RWPE2 (cell line): ENCODE data around the gene KLHL29.

Experiments
- ATAC-seq: fragments of 200-7000 bp; cut with Tn5 transposase; 3 replicates; pipeline ENCODE4 v1.9.1; 2021; ENCODE audit warnings: low read depth
- DNase-seq: peaks from one replicate; pipeline ENCODE4 v3.0.0-alpha.2; 2020; ENCODE audit warnings: low spot score
- H3K27ac ChIP-seq: fragments of 450-650 bp; 2 replicates; pipeline ENCODE4 v1.5.1; 2017; ENCODE audit warnings: mild to moderate bottlenecking; ENCODE audit not compliant: poor library complexity, severe bottlenecking
- H3K27me3 ChIP-seq: fragments of 250-450 bp; sonication (Bioruptor Pico); 2 replicates; pipeline ENCODE4 v1.5.1; 2021; ENCODE audit warnings: mild to moderate bottlenecking, moderate library complexity; ENCODE audit not compliant: insufficient read depth, poor library complexity, severe bottlenecking
- H3K36me3 ChIP-seq: fragments of 250-450 bp; sonication (Bioruptor Pico); 2 replicates; pipeline ENCODE4 v1.5.1; 2020; ENCODE audit warnings: low read depth, mild to moderate bottlenecking, moderate library complexity
- H3K4me1 ChIP-seq: fragments of 250-450 bp; sonication (Bioruptor Pico); 2 replicates; pipeline ENCODE4 v1.5.1; 2021; ENCODE audit warnings: mild to moderate bottlenecking, moderate library complexity; ENCODE audit not compliant: insufficient read depth, poor library complexity, severe bottlenecking
- H3K4me3 ChIP-seq: fragments of 250-450 bp; sonication (Bioruptor Pico); 2 replicates; pipeline ENCODE4 v1.5.1; 2021; ENCODE audit warnings: mild to moderate bottlenecking, moderate library complexity; ENCODE audit not compliant: severe bottlenecking
- H3K9me3 ChIP-seq: fragments of 250-450 bp; sonication (Bioruptor Pico); 2 replicates; pipeline ENCODE4 v1.5.1; 2021; ENCODE audit warnings: mild to moderate bottlenecking, moderate library complexity; ENCODE audit not compliant: severe bottlenecking
- CTCF ChIP-seq: fragments of 450-650 bp; IDR thresholded peaks from one replicate; pipeline ENCODE4 v1.5.1; 2017; ENCODE audit warnings: mild to moderate bottlenecking, moderate library complexity; ENCODE audit not compliant: poor library complexity, severe bottlenecking

Gene KLHL29

DNA sequence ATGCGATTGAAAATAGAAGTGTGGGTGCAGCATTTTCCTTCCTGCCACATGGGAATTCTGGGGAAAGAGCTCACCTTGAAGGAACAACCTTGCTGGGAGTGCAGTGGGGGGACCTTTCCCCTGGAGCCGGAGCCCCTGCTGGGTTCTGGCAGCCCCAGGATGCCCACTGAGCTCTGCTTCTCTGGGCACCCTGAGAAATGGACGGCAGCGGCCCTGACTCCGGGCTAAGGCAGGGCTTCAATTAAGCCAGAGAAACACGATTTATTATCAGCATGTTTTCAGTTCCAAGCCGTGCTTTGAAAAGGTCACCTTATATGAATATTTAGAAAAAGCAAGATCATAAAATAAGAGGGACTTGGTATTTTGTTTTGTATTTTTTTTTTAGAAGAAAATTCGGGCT lies 68.5 kb downstream of the KLHL29 start:
- Histone ChIP-seq H3K36me3 (no peaks in the 10 kb centered on the region), H3K27ac (no peak overlapping the region), H3K27me3 (no peaks in the 10 kb centered on the region), H3K9me3 (no peaks in the 10 kb centered on the region), H3K4me1 (no peaks in the 10 kb centered on the region), H3K4me3 (no peak overlapping the region)
- ATAC-seq: no peak
- no peak for TF ChIP-seq CTCF
- DNase-seq: no peak

DNA sequence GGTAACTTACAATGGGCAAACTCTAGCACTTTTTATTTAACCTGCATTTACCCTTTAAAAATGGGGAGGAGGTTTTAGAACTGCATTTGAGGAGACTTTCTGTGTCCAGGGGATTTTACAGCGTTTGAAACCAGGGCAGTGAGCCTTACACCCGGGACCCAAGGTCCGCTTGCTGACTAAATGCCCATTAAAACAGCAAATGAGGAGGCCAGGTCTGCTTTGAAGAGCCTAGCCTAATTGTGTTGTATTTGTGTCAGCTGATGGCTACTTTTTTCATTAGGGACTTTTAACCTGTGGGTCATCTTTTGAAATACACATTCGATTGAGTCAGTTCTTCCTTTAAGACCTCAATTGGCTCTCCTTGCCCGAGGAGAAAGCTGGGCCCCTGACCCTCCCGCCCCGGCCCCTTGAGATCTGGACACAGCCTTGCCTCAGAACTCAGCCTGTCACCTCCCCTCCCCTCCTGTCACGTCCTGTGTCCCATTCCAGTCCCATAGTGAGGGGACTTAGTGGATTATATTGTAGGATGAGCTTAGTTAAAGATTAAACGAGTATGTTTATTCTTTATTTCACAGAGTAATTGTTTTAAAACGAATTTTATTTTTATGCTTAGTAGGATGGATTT lies 69.0 kb downstream of the KLHL29 start:
- H3K9me3 ChIP-seq: no peaks in the 10 kb centered on the region
- no peak overlapping the region for H3K4me3 ChIP-seq
- H3K27ac ChIP-seq: no peak overlapping the region
- TF ChIP-seq CTCF: no peak
- no peak for DNase-seq
- H3K27me3 ChIP-seq: no peaks in the 10 kb centered on the region
- no peaks in the 10 kb centered on the region for H3K36me3 ChIP-seq
- ATAC-seq: no peak
- H3K4me1 ChIP-seq: no peaks in the 10 kb centered on the region

GRCh38 chr2:23454501-23455120 lies 69.6 kb downstream of the KLHL29 start:
- H3K36me3 ChIP-seq: no peaks in the 10 kb centered on the region
- H3K4me1 ChIP-seq: no peaks in the 10 kb centered on the region
- H3K9me3 ChIP-seq: no peaks in the 10 kb centered on the region
- no peaks in the 10 kb centered on the region for H3K27me3 ChIP-seq
- no peak for TF ChIP-seq CTCF
- no peak overlapping the region for H3K4me3 ChIP-seq
- DNase-seq: no peak
- no peak for ATAC-seq
- no peak overlapping the region for H3K27ac ChIP-seq

DNA sequence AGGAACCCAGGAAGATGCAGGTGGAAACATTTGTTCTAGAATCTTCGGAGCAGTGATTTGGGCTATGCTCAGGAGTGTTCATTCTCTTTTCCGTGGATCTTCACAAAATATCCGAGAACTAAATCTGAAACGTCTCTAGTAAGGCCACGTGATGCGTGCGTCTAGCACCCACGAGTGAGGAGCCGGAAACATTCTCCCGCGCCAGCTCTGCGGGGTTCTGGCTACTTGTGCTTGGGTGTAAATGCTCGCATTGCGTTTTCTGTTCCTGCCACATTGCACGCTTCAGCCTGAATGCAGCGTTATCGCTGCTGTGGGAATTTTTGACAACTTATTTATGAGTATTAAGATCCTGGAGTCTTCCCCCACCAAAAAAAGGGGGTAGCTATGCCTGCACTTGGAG lies 71.4 kb downstream of the KLHL29 start:
- no peaks in the 10 kb centered on the region for H3K4me1 ChIP-seq
- H3K27ac ChIP-seq: no peak overlapping the region
- H3K4me3 ChIP-seq: no peak overlapping the region
- H3K36me3 ChIP-seq: no peaks in the 10 kb centered on the region
- H3K9me3 ChIP-seq: no peaks in the 10 kb centered on the region
- no peak for TF ChIP-seq CTCF
- ATAC-seq (no peak), DNase-seq (no peak)
- H3K27me3 ChIP-seq: no peaks in the 10 kb centered on the region
